B cell (primary cell): ENCODE measurements around the gene MACROH2A1.

Experiments used
- EZH2 ChIP-seq: IDR thresholded peaks from 2 replicates; pipeline ENCODE4 v1.6.1; 2012; ENCODE audit warnings: borderline replicate concordance, low read depth, mild to moderate bottlenecking, moderate library complexity, low read length; ENCODE audit not compliant: insufficient read depth, poor library complexity, severe bottlenecking
- TF ChIP-seq, protein P1 (sequence below): fragments of 200-600 bp; IDR thresholded peaks from one replicate; pipeline ENCODE4 v1.8.0; 2022; ENCODE audit warnings: antibody characterized with exemption, mild to moderate bottlenecking

DNA sequence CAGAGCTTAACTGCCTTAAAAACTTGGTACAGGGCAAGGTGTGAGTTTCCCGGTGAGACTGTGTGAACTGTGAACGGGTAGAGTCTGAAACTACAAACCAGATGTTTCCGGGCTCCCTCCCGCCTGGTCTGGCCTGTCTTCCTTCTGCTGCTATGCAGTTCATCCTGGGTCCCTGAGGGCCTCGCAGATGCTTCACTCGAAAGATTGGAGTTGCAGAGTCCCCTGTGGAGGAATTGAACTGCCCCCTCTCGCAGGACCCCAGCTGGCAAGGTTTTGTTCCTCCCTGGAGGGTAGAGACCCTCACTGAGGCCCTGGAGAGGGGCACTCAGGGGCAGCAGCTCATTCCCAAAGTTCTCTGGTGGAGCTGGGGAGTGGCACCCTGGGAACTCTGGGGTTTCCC lies 47.6 kb upstream of the MACROH2A1 start:
- TF ChIP-seq, protein P1, sequence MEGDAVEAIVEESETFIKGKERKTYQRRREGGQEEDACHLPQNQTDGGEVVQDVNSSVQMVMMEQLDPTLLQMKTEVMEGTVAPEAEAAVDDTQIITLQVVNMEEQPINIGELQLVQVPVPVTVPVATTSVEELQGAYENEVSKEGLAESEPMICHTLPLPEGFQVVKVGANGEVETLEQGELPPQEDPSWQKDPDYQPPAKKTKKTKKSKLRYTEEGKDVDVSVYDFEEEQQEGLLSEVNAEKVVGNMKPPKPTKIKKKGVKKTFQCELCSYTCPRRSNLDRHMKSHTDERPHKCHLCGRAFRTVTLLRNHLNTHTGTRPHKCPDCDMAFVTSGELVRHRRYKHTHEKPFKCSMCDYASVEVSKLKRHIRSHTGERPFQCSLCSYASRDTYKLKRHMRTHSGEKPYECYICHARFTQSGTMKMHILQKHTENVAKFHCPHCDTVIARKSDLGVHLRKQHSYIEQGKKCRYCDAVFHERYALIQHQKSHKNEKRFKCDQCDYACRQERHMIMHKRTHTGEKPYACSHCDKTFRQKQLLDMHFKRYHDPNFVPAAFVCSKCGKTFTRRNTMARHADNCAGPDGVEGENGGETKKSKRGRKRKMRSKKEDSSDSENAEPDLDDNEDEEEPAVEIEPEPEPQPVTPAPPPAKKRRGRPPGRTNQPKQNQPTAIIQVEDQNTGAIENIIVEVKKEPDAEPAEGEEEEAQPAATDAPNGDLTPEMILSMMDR: no peak
- no peak for TF ChIP-seq EZH2
